Lung (tissue), 12 donors: ENCODE data around the gene SLC66A1. TPM values are rescaled to one million over a fixed set of nuclear protein-coding genes. Genes with fewer than 3 reads are reported as not detected.
A peak's percentile ranks its signal among the peaks of the same experiment; 100 is the strongest.

Experiments
- ATAC-seq: fragments of 200-7000 bp; cut with Tn5 transposase; one replicate; pipeline ENCODE4 v1.9.1; 2020; ENCODE audit warnings: moderate number of reproducible peaks; ENCODE audit not compliant: insufficient read depth, low FRiP score
- DNase-seq, 3 donors: peaks; one replicate each; pipeline ENCODE4 v3.0.0-alpha.2; 2013 to 2017
- H3K27ac ChIP-seq, 2 donors: one replicate each; pipeline ENCODE4 v1.5.1; 2013; ENCODE audit warnings: mild to moderate bottlenecking in 2 of 2, moderate library complexity in 2 of 2, control low read depth in 1 of 2, inconsistent platforms in 1 of 2, low read depth in 1 of 2, low read length in 1 of 2
- H3K27me3 ChIP-seq, 3 donors: one replicate each; pipeline ENCODE4 v1.5.1; 2013; ENCODE audit warnings: low read length in 2 of 3; ENCODE audit not compliant: control insufficient read depth in 3 of 3, insufficient read depth in 3 of 3
- H3K36me3 ChIP-seq, 4 donors: one replicate each; pipeline ENCODE4 v1.5.1; 2013; ENCODE audit warnings: low read length in 4 of 4, mild to moderate bottlenecking in 1 of 4, moderate library complexity in 1 of 4; ENCODE audit not compliant: control insufficient read depth in 4 of 4, insufficient read depth in 4 of 4
- H3K4me1 ChIP-seq, 5 donors: one replicate each; pipeline ENCODE4 v1.5.1; 2013; ENCODE audit warnings: low read length in 5 of 5, mild to moderate bottlenecking in 2 of 5, moderate library complexity in 1 of 5; ENCODE audit not compliant: control insufficient read depth in 5 of 5, insufficient read depth in 5 of 5
- H3K4me3 ChIP-seq: one replicate; pipeline ENCODE4 v1.5.1; 2013; ENCODE audit warnings: mild to moderate bottlenecking, control low read depth, moderate library complexity
- H3K9ac ChIP-seq, 2 donors: one replicate each; pipeline ENCODE4 v1.5.1; 2013; ENCODE audit warnings: low read length in 2 of 2, control low read depth in 1 of 2; ENCODE audit not compliant: insufficient read depth in 1 of 2
- H3K9me3 ChIP-seq, 4 donors: one replicate each; pipeline ENCODE4 v1.5.1; 2013; ENCODE audit warnings: low read length in 3 of 4, mild to moderate bottlenecking in 1 of 4, moderate library complexity in 1 of 4; ENCODE audit not compliant: control insufficient read depth in 4 of 4, insufficient read depth in 3 of 4
- CTCF ChIP-seq: IDR thresholded peaks from 2 replicates; pipeline ENCODE4 v1.5.1; 2012; ENCODE audit warnings: mild to moderate bottlenecking; ENCODE audit errors: control extremely low read depth, extremely low read depth
- WGBS, 2 donors: extraction: QIAGEN DNeasy Blood & Tissue Kit; methylation state at CpG; one replicate each; pipeline ENCODE4 v1.1.7; 2013; 5-methylcytosine and 5-hydroxymethylcytosine counted together
- polyA plus RNA-seq, 2 donors: library from polyadenylated mRNA; stranded (reverse); fragments of 200-250 nt; gene quantifications; one replicate each; pipeline ENCODE4 v1.2.1, GENCODE V29; 2013
- total RNA-seq, 2 donors: library from RNA; depleted of rRNA in 1 of 2; stranded (reverse); fragments of >200 nt in 1 of 2; gene quantifications; one replicate each; pipeline ENCODE4 v1.2.1, GENCODE V29; 2014 to 2021
- donor health status: control.
- donor health status: control.
- donor health status: Bipolar disorder and iron deficiency.
- donor health status: healthy.
- donor health status: DM: yes; HTN: yes; CAD: no.

SLC66A1 gene
- total and polyA plus RNA-seq, 4 donors, result 15.9 to 22.4 (median 20.3) TPM

DNA sequence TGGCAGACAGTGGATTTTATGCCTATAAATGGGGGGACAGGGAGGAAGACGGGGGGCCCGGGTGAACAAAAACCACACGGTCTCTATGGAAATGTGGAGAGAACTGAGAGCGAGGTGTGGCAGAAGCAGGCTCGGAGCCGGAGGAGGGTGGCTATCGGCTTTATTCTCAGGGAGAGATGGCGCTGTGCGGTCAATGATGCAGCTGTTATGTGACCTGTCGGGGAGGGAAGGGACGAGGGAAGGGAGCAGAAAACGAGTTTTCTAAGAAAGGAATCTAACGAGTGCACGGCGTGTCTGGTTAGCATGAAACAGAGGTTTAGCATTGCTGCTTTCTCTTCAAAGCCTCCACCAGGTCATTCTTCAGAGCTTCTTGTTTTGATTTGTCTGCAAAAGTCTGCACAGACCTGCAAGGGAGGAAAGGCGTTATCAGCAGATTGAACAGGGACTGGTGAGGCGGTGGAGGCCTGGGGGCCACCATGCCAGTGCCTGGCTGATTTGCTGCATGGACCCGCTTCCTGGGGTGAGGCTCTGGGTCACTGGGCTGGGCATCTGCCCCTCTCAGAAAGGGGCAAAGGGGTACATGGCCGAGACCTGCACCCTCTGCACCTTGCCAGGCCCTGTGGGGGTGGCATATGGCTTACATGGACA lies 27.2 kb downstream of the SLC66A1 start:
- H3K4me1 ChIP-seq, result no peaks in the 10 kb centered on the region
- peak in 1 of 3 donors; percentile 29 for DNase-seq
- no peak overlapping the region for H3K27ac ChIP-seq
- H3K9me3 ChIP-seq, result no peaks in the 10 kb centered on the region
- no peak for TF ChIP-seq CTCF
- H3K4me3 ChIP-seq, result no peak overlapping the region
- H3K27me3 ChIP-seq, result no peaks in the 10 kb centered on the region
- 89 to 90% methylated on average over 19 of the region's 19 CpGs for WGBS, 2 donors
- ATAC-seq, result no peak
- H3K9ac ChIP-seq, result no peak overlapping the region
- peaks cover 7 to 42% (median 10%) of the 10 kb centered on the region in 4 donors for H3K36me3 ChIP-seq

GRCh38 chr1:19340387-19340937 lies 28.3 kb downstream of the SLC66A1 start:
- Histone ChIP-seq H3K27me3 (no peaks in the 10 kb centered on the region), H3K27ac (no peak overlapping the region), H3K9me3 (no peaks in the 10 kb centered on the region), H3K9ac (no peak overlapping the region), H3K36me3 (peaks cover 9 to 51% (median 16%) of the 10 kb centered on the region in 4 donors), H3K4me1 (no peaks in the 10 kb centered on the region), H3K4me3 (no peak overlapping the region)
- no peak for TF ChIP-seq CTCF
- no peak for DNase-seq
- 96 to 97% methylated on average over 14 of the region's 14 CpGs for WGBS, 2 donors
- no peak for ATAC-seq

- Histone ChIP-seq H3K4me3 (no peak overlapping the region), H3K4me1 (no peaks in the 10 kb centered on the region), H3K9me3 (no peaks in the 10 kb centered on the region), H3K27ac (no peak overlapping the region), H3K9ac (no peak overlapping the region), H3K36me3 (peaks cover 9 to 53% (median 16%) of the 10 kb centered on the region in 4 donors), H3K27me3 (no peaks in the 10 kb centered on the region)
- DNase-seq (peak; percentile 56 to 73 (median 70)), ATAC-seq (peak; percentile 71)
- peak; percentile 54 for TF ChIP-seq CTCF
- 65 to 68% methylated on average over 25 of the region's 25 CpGs for WGBS, 2 donors
Measured at GRCh38 chr1:19341201-19342061, 29.3 kb downstream of the SLC66A1 start.
